HG03432 (cell line): ENCODE measurements around the gene SGSH.
"Not testable (repeated sequence)": the region's sequence is repeated elsewhere in the genome, so short reads cannot be mapped to it uniquely, and the experiment has no call there.

Experiments
- ATAC-seq: cut with Tn5 transposase; IDR thresholded peaks from one replicate; pipeline ENCODE4 v1.9.1; 2021; ENCODE audit warnings: mild to moderate bottlenecking, moderate library complexity; ENCODE audit not compliant: unreplicated experiment

SGSH gene

DNA sequence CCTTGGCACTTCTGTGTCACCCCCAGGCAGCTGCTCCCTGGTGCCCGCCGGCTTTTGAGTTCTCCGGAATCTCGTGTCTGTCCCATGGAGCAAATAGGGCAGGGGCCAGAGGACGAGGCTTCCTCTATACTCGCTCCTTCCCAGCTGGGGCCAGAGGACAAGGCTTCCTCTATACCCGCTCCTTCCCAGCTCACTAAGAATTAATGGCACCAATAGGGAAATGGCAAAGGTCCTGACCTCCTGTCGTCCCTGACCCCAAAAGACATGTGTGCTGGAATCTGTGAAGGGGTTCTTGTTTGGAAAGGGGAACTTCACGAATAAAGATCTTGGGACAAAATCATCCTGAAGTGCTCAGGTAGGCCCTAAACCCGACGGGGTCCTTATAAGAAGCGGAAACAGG is 7.6 kb downstream of the SGSH start:
- ATAC-seq: no peak

DNA sequence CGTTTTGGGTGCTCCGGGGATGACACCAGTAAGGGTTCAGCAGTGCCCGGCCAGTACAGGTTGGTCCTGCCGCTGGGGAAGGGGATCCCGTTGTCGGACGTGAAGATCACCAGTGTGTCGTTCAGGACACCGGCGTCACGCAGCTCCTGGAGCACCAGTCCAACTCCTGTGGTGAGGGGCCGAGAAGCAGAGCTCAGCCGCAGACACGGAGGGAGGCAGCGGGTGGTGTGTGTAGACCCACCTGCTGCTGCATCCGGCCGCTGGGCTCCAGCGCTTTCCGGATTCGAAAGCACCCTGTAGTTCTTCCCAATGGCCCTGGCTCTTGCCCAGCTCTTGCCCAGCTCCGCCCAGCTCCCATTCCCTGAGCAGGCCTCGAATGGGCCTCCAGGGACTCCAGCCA is 8.0 kb downstream of the SGSH start:
- ATAC-seq: no peak

DNA sequence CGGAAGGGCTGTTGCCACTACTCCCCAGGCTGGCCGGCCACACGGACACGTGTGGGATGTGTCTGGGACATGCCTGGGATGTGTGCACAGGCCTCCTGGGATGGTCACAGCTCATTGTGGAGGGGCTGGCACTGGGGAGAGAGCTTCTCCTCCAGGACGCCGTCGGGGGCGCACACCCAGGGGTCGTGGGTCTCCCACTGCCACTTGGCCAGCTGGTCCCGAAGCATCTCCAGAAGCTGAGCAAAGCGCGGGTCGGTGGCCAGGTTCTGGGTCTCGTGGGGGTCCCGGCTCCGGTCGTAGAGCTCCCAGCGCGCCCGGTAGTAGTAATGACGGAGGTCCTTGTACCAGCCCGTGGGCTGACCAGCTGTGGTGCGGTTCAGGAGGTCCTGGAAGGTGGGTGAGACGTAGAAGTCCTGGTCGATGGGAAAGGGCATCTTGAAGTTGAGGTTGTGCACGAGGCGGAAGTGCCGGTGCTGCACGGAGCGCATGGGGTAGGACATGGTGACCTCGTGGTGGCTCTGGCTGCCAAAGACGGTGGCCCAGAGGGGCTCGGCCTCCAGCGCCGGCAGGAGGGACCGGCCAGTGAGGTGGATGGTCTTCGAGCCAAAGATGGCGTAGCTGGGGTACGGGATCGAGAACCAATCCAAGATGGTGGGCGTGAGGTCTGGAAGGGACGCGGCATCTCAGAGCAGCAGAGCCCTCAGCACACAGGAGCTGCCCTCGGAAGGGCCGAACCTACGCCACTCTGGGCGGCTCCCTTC is 9.6 kb downstream of the SGSH start:
- no peak for ATAC-seq

DNA sequence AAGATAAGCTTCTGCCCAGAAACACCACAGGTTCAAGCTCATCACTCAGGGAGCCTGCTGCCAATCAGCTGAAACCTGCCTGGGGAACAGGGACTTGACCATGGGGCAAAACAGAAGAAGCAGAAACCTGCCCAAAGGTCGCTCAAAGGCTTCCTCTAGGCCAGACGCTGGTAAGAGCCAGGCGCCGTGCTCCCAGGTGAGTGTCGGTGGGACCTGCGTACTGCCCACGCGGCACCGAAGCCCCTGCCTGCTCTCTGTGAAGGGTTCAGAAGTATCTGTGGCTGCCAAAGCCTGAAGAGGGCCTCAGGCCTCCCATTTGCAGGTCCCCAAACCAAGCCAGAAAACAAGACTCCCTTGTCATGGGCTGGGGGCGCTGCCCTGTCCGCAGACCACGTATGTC is 10.4 kb downstream of the SGSH start:
- no peak for ATAC-seq

DNA sequence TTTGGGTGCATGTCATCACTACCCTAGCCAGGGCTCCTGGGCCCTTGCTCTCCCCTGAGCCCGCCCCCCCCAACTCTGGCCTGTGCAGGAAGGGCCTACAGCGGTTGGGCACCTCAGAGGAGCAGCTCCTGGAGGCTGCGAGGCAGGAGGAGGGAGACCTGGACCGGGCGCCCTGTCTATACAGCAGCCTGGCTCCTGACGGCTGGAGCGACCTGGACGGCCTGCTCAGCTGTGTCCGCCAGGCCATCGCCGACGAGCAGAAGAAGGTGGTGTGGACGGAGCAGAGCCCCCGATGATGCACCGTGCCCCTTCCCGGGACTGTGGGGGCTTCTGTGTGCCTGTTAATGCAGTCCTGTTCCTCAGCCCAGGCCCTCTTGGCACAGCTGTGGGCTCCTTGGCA is 12.1 kb downstream of the SGSH start:
- ATAC-seq: no peak

DNA sequence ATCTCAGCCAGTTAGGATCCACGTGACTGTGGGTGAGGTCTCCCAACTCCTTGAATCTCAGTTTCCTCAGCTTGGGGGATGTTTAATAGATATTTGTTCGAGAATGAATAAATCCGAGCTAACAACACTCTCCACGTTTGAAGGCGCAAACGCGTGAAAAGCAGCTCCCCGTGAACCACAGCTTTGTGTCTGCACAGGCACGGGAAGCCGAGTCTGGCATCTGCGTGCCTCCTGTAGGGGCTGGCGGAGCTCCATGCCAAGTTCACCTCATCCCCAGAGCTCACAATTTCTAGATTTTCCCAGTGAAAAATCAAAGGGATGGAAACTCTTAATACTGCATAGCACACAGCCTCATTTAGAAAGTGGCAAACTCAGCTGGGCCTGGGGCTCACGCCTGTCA is 14.3 kb downstream of the SGSH start:
- ATAC-seq: no peak

DNA sequence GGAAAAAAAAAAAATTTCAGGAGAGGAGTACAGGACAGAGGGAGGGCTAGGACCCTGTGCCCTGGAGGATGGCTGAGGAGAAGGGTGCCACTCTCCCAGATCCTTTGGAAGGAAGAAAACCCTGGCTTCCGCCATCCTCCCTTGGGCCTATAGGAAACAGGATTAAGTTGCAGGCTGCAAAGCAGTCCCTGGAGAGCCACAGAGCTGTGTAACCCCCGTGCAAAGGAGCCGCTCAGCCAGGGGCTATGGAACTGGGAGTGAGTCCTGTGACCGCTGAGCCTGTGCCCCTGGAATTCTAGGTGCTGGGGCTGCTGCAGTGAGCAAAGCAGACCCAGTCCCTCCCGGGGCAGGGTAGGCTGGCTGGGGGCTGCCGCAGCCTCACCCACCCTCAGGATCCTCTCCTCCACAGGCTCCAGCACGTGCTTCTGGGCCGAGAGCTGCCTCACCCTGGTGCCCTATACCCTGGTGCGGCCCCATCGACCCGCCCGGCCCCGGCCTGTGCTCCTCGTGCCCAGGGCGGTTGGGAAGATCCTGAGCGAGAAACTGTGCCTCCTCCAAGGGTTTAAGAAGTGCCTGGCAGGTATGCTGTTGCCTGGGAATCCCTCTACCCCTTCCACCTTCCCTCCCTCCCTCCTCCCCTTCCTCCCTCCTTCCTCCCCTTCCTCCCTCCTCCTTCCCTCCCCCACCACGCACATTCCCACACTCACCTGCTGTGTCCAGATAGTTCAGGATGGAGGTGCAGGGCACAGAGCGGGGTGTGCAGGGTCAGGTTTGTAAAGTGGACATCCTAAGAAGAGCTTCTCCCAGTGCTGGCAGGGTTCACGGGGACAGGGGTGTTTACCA is 15.3 kb downstream of the SGSH start:
- ATAC-seq: no peak

DNA sequence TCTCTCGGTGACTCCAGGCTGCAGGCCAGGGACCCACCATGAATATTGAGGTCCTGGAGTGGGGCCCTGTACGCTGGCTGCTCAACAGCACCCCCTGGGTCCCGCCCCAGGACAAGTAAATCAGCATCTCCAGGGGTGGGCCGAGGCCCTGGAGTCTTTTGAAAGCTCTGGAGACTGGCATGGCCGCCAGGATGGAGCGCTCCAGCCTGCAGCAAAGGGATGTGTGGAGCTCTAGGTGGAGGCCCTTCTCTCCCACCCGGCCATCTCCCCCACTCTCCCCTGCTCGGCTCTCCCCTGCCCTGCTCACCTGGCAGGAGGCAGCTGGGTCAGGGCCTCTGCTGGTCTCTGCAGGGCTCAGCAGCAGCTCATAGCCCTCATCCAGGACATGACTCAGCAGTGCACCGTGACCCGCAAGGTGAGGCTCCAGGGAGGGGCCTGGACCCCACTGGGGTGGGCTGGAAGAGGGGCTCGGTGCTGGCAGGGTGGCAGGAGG is 16.6 kb downstream of the SGSH start:
- no peak for ATAC-seq

DNA sequence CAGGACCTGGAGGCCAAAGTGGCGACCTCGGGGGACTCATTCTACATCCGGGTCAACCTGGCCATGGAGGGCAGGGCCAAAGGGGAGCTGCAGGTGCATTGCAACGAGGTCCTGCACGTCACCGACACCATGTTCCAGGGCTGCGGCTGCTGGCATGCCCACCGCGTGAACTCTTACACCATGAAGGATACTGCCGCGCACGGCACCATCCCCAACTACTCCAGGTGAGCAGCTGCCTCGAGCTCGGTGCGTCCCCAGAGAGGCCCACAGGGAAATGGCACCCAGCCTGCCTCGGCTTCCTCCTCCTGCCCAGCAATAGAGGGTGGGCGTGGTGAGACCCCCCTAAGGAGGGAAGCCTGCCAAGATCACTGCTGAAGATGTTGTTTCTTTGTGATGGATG is 17.9 kb downstream of the SGSH start:
- ATAC-seq: no peak

DNA sequence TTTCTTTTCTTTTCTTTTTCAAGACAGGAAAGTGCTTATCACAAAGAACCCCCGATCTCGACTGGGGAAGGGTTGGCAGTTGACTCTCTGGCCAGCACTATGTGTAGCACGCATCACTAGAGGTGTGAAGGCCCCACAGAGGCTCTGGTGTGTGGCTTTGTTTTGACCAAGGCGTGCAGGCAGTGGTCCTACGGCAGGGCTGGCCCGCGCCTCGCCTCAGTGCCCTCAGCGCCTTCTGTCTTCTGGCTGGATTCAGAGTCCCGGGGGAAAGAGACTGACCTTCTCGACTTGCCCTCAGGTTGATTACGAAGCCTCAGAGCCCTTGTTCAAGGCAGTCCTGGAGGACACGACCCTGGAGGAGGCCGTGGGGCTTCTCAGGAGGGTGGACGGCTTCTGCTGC is 18.7 kb downstream of the SGSH start:
- no peak for ATAC-seq

DNA sequence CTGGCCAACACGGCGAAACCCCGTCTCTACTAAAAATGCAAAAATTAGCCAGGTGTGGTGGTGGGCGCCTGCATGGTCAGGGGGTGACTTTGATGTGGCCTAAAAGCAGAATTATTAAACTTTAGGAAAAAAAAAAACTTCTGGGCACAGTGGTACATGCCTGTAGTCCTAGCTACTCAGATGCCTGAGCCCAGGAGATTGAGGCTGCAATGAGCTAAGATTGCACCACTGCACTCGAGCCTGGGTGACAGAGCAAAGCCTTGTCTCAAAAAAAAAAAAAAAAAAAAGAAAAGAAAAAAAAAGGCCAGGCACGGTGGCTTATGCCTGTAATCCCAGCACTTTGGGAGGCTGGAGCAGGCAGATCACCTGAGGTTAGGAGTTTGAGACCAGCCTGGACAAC is 20.8 kb downstream of the SGSH start:
- ATAC-seq: not testable (repeated sequence)

DNA sequence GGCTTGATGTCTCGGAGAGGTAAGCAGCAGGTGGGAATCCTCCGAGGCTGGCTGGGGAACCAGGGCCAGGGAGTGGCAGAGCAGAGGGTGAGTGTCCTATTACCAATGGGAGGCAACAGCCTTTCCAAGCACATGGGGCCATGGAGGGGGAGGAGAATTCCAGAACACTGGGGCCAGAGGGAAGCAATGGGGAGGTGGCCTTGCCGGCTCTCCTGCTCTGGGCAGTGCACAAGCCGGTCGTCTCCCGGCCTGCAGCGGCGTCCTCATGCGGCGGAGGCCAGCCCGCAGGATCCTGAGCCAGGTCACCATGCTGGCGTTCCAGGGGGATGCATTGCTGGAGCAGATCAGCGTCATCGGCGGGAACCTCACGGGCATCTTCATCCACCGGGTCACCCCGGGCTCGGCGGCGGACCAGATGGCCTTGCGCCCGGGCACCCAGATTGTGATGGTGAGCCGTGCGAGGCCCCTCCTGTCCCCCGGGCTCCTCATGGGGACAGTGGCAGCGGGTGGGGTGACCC is 21.9 kb downstream of the SGSH start:
- no peak for ATAC-seq

DNA sequence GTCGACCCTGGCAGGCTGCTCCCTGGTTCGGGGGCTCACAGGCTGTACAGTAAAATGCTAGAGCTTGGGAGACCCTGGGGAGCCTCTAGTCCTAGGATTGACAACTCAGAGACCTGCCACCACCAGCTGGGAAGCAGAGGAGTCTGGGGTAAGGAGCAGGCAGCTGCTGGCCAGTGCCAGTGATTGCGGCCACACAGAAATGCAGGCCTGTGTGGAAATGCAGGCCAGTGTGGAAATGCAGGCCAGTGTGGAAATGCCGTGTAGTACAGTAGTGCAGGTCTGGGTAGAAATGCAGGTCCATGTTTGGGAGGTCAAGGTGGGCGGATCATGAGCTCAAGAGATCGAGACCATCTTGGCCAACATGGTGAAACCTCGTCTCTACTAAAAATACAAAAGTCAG is 23.5 kb downstream of the SGSH start:
- no peak for ATAC-seq

DNA sequence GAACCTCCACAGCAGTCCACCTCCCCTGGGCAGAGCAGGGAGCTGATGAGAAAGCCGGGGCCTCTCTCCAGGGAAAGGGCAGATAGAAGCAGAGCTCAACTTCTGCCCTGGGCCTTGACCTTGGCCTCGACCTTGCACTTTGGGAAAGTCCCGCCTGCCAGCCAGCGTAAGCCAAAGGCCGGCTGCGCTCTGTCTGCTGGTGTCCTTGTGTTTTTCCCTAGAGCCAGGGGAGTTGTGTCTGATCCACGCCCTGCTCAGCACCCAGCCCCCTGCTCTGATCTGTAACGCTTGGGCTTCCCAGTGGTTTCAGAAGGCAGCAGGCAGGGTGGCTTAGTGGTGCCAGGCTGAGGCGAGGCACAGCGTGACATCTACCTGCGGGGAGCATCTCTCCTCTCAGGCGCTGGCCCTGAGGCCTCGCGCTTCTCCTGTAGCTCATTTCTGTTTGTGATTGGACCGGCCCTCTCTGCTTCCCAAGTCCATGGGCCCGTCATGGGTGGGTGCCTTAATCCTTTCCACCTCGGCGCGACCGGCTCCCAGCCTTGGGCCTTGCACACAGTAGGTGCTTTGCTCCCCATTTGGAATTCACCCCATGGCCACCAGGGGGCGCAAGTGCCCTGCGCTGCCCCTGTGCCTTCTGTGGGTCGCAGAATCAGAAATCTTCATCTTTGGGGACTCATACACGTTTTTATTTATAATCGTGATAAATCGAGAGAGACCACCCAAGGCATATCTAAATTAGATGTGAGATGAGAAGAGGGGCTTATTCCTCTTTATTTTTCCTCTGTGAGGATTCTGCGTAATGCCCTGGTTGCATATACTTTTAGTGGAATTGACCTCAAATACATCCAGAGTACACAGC is 24.2 kb downstream of the SGSH start:
- no peak for ATAC-seq

DNA sequence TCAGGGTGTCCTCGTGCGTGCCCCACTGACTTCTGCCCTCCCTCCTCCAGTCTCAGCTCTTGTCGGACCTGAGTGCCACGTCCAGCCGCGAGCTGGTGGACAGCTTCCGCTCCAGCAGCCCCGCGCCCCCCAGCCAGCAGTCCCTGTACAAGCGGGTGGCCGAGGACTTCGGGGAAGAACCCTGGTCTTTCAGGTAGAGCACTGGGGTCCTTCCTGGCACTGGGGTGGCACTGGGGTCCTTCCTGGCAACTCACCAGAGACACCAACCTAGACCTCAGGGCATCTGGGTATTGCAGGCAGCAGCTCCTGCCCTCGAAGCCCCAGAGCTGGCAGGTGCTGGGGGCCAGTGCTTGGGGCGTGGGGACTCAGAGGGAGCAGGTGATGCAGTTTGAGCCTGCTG is 25.0 kb downstream of the SGSH start:
- ATAC-seq: no peak

DNA sequence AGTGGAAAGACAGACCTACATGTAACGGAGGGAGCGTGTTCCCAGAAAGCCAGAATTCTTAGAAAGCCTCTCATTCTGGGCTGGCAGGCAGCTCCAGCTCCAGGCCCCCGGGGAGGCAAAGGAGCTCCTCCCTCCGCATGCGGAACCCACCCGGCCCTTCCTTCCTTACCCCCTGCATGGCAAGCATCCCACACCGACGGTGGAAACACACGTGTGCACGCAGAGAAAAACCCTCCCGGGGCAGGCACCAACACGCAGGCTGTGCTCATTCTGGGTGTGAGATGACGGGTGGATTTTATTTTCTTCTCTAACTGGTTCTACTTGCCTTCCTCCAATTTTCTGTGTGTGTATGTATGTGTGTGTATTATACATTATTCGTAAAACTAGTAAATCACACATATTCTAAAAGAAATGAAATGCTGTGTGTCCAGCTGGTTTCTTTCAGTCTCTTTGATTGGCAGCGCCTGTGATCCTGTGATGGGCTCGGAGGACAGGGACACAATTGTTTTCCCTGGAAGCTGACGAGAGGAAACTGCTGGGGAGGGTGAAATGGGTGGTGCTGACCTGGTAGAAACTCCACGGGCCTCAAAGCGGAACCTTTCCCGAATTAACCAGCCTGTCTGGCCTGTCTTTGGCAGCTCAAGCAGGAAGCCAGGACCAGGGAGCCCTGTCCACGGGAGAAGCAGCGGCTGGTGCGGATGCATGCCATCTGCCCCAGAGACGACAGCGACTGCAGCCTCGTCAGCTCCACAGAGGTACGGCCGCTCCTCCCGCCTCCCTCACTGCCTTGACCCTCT is 28.1 kb downstream of the SGSH start:
- ATAC-seq: no peak

DNA sequence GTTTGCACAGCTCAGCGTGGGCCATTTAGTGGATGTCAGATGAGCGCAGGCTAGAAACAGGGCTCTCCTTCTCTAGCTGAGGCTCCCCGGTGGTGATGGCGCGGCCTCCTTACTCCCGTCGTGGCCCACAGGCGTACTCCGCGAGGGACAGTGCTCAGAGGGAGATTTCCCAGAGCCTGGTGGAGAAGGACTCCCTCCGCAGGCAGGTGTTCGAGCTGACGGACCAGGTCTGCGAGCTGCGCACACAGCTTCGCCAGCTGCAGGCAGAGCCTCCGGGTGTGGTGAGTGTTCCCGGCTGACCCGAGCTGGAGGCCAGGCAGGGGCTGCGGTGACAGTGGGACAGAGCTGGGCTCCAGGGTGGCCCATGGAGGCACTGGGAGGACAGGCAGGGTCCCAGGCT is 28.9 kb downstream of the SGSH start:
- ATAC-seq: no peak

DNA sequence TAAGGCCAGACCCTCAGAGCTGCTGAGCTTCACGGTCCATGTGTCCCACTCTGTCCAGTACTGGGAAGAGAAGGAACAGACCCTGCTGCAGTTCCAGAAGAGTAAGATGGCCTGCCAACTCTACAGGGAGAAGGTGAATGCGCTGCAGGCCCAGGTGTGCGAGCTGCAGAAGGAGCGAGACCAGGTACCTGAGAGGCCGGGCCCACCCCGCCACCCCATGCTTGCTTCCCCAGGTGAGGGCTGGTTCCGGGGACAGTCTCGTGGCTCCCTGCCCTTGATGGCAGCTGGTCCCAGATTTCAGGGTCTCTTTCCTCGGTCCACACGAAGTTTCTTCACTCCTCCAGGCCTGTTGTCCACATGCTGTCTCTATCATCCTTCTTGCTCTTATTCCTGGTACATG is 29.4 kb downstream of the SGSH start:
- ATAC-seq: no peak

DNA sequence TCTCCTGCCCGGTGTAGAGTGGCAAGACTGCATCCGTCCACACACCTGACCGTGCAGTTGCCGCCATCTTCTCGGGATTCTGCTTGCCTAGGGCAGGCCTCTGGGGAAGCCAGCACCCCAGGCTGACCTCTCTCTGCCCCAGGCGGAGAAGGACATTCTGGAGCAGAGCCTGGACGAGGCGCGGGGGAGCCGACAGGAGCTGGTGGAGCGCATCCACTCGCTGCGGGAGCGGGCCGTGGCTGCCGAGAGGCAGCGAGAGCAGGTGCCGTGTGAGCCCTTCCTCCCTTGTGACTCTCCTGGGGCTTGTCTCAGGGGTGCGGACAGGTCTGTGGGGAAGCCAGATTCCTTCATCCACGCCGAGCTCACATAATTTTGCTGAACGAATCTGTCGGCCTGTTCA is 30.5 kb downstream of the SGSH start:
- no peak for ATAC-seq

DNA sequence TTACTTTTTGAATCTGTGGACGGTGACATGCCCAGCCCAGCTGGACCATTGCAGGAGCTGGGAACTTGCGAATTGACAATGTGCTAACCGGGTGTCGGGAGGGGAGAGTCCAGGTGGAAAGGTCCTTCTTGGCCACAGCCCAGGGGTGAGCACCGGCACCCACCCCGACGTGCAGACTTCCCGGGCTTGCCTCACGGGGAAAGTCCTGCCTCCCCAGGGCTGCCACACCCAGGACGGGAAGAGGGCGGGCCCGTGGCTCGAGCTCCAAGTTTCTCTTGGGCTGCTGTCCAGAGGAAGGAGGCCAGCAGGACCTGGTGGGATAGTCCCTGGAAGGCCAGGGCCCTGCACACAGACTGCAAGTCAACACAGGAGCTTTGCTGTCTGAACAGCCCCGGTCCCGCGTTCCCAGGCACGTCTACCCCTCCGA is 32.6 kb downstream of the SGSH start:
- ATAC-seq: no peak
